ENCODE results near the gene TRA2A. TPM values are rescaled to one million over a fixed set of nuclear protein-coding genes. Genes with fewer than 3 reads are reported as not detected.

TRA2A gene
- total and polyA plus RNA-seq, 8 donors: 24.5 to 87.2 (median 40.2) TPM

DNA sequence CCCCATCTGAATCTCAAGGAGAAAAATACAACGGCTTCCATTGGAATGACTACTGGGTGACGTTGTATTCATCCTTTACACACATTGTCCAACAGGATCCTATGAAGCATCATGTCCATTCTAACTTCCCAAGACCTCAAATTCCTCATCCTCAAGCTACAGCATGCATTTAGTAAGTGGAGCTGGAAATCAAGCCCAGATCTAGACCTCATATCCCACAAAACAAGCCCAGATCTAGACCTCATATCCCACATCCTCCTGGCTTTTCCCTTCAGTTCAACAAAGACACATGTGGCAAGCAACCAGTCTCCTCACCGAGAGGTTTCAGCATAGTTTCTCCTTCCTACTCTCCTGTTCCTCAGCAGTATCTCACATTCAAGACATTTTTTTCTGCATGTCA lies 73.7 kb downstream of the TRA2A start:
- TF ChIP-seq, protein P1, sequence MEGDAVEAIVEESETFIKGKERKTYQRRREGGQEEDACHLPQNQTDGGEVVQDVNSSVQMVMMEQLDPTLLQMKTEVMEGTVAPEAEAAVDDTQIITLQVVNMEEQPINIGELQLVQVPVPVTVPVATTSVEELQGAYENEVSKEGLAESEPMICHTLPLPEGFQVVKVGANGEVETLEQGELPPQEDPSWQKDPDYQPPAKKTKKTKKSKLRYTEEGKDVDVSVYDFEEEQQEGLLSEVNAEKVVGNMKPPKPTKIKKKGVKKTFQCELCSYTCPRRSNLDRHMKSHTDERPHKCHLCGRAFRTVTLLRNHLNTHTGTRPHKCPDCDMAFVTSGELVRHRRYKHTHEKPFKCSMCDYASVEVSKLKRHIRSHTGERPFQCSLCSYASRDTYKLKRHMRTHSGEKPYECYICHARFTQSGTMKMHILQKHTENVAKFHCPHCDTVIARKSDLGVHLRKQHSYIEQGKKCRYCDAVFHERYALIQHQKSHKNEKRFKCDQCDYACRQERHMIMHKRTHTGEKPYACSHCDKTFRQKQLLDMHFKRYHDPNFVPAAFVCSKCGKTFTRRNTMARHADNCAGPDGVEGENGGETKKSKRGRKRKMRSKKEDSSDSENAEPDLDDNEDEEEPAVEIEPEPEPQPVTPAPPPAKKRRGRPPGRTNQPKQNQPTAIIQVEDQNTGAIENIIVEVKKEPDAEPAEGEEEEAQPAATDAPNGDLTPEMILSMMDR (IDR thresholded peaks at IDR 0.05): no peak
- TF ChIP-seq EP300 (IDR thresholded peaks at IDR 0.05) (no peak), POLR2A (IDR thresholded peaks at IDR 0.05) (no peak), POLR2AphosphoS5 (IDR thresholded peaks at IDR 0.05) (no peak)
- H3K27ac ChIP-seq: no peak overlapping the region
- no peaks in the 10 kb centered on the region for H3K9me3 ChIP-seq
- H3K4me3 ChIP-seq: no peak overlapping the region
- DNase-seq: no peak
- H3K36me3 ChIP-seq: no peaks in the 10 kb centered on the region
- 75 to 87% (median 85%) methylated on average over 3 of the region's 3 CpGs for WGBS, 5 donors
- H3K27me3 ChIP-seq: peaks cover 0 to 87% (median 36%) of the 10 kb centered on the region in 3 donors
- intact Hi-C loops (cut with DNase I; ENCODE audit: low total_unique reads): no loop called here
- no peaks in the 10 kb centered on the region for H3K4me1 ChIP-seq

DNA sequence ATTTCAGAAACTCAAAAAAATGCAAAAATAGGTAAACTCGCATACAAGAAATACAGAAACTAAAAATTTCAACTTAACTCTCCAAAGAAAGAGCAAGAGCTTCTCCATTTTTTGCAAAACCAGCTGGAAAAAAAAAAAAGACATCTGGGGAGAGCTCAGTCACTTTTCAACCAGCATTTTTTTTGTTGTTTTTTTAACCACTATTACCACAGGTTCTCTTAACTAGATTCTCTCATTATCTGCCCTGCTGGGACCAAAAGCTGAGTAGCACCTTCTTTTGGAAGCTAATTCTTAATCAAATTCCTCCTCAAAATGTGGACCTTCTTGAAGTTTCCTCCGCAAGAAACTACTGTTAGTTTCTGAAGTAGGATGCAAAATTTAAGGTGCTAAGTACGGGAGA lies 75.7 kb downstream of the TRA2A start:
- intact Hi-C loops (cut with DNase I; ENCODE audit: low total_unique reads): no loop called here
- Histone ChIP-seq H3K9me3 (no peaks in the 10 kb centered on the region), H3K36me3 (no peaks in the 10 kb centered on the region), H3K4me3 (no peak overlapping the region), H3K4me1 (no peaks in the 10 kb centered on the region), H3K27ac (no peak overlapping the region), H3K27me3 (peaks cover 0 to 84% (median 31%) of the 10 kb centered on the region in 3 donors)
- TF ChIP-seq POLR2A (IDR thresholded peaks at IDR 0.05) (no peak), EP300 (IDR thresholded peaks at IDR 0.05) (no peak), POLR2AphosphoS5 (IDR thresholded peaks at IDR 0.05) (no peak)
- TF ChIP-seq, protein P1 (IDR thresholded peaks at IDR 0.05): no peak
- no peak for DNase-seq
- WGBS, 5 donors: 91 to 95% (median 92%) methylated on average over 3 of the region's 3 CpGs

DNA sequence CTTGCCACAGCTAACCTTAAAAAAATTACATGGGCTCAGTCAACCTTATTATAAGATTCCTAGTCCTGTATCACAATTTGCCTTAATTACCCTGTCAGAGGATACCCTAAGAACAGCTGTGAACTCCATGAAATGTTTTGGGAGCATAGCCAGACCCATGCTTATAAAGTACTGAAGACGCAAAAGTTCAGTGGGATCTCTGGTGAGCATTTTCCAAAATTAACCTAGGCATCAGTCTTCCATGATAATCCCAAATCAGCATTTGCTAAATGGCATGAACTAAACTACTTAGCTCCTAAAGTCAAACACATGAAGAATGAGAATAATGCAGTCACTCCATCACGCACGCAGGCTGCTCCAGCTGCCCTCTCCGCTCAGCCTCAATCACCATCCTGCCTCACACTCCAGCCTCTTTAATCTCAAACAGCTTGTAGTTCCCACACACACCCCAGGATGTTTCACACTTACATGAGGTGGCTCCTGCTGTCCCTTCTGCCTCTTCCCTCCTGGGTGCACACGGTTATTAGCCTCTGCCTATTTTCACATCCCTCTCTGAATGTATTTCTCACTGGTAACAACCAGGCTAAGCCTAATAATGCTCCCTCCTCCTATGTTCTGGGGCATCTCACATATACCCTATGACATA lies 76.8 kb downstream of the TRA2A start:
- peaks cover 0 to 76% (median 23%) of the 10 kb centered on the region in 3 donors for H3K27me3 ChIP-seq
- no peak for DNase-seq
- TF ChIP-seq EP300 (IDR thresholded peaks at IDR 0.05): no peak
- no peak overlapping the region for H3K27ac ChIP-seq
- intact Hi-C loops (cut with DNase I; ENCODE audit: low total_unique reads): no loop called here
- no peaks in the 10 kb centered on the region for H3K9me3 ChIP-seq
- no peaks in the 10 kb centered on the region for H3K4me1 ChIP-seq
- no peak overlapping the region for H3K4me3 ChIP-seq
- H3K36me3 ChIP-seq: no peaks in the 10 kb centered on the region
- 66 to 85% (median 80%) methylated on average over 5 of the region's 5 CpGs for whole genome bisulfite sequencing, 5 donors

Small RNAs within 50 kb of the gene (small RNA-seq; reads per million reads assigned to genes)
- gene AC079780.1 (0 reads per million in 4 donors), gene RF00019 (0 reads per million in 4 donors)

Other genes starting within 250 kb of the TRA2A start
- 10 to 100 TPM in 4 of 5 donors, 1 to 10 TPM in 1; 2.9 to 79.9 (median 68.9) TPM for gene MALSU1, start 232.6 kb downstream of the TRA2A start, total RNA-seq
- gene MALSU1, start 232.6 kb downstream of the TRA2A start, polyA plus RNA-seq: 10 to 100 TPM; 32.9 to 49.3 (median 42.8) TPM
- gene IGF2BP3, start 61.5 kb downstream of the TRA2A start, total RNA-seq: 10 to 100 TPM in 1 of 5 donors, 1 to 10 TPM in 1, not detected in 3; 9.1 to 61.9 TPM
- 1 to 10 TPM in 1 of 3 donors, under 1 TPM in 1, not detected in 1; 0.43 to 1.2 TPM for gene IGF2BP3, start 61.5 kb downstream of the TRA2A start, polyA plus RNA-seq
- gene CCDC126, start 65.4 kb upstream of the TRA2A start, total RNA-seq: 10 to 100 TPM in 3 of 5 donors, 1 to 10 TPM in 1, not detected in 1; 7.6 to 29.7 (median 14.8) TPM
- gene CCDC126, start 65.4 kb upstream of the TRA2A start, polyA plus RNA-seq: 1 to 10 TPM; 2.8 to 4.8 (median 3.5) TPM
- 10 to 100 TPM; 15.4 to 79.9 (median 30.3) TPM for gene FAM221A, start 148.2 kb upstream of the TRA2A start, total RNA-seq
- 10 to 100 TPM; 10.6 to 19.9 (median 10.9) TPM for gene FAM221A, start 148.2 kb upstream of the TRA2A start, polyA plus RNA-seq
- gene STK31, start 178.2 kb upstream of the TRA2A start, total RNA-seq: 1 to 10 TPM in 4 of 5 donors, not detected in 1; 1.7 to 9.0 (median 3.3) TPM
- under 1 TPM in 2 of 3 donors, not detected in 1; 0.65 to 0.68 TPM for gene STK31, start 178.2 kb upstream of the TRA2A start, polyA plus RNA-seq